ENCODE measurements around the gene SCAPER.

Gene SCAPER

DNA sequence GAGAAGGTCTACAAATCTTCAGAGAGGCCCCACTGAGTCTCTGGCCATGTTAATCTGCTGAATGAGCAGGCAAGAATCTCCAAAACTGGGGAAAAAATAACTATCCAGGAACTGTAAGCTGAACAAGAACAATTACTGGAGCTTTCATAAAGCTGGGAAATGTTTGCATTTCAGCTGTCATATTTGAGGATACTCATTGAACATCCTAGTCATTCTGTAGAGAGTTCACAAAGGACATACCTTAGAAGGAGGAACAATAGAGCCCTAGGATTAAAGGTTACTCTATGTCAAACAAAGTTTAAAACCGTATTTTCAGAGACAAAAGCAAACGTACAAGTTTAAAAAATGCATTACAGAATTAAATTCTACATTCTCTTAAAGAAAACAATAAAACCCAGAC, 257.5 kb downstream of the SCAPER start:
- no peak overlapping the region for H3K4me3 ChIP-seq (ENCODE audit: low read depth, low read length)
- TF ChIP-seq CTCF (IDR thresholded peaks at IDR 0.05; ENCODE audit: low read depth, low read length), result no peak
- in situ Hi-C loops (cut with HindIII; ENCODE audit: low sequenced_read_pairs), result no loop called here
- no peak for DNase-seq (ENCODE audit: low read depth, low spot score)

DNA sequence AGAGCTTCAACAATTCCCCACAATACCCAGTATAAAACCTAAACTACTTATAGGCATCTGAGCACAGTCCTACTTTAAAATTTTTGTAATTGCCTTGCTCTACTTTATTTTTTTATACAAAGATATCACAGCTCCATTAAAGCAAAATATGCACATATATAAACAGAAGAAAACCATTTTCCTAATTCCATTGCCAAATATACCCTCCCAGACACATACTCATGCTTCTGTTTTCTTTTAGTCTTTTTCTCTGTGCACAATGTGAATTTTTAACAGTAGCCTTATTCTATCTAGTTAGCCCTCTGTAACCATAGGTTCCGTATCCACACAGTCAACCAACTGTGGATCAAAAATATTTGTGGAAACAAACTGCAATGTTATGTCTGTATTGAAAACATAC, 260.5 kb downstream of the SCAPER start:
- no peak for TF ChIP-seq CTCF (IDR thresholded peaks at IDR 0.05; ENCODE audit: low read depth, low read length)
- in situ Hi-C loops (cut with HindIII; ENCODE audit: low sequenced_read_pairs), result no loop called here
- no peak for DNase-seq (ENCODE audit: low read depth, low spot score)

GRCh38 chr15:76642671-76643070, 262.5 kb downstream of the SCAPER start:
- peak; percentile 22 for TF ChIP-seq CTCF (IDR thresholded peaks at IDR 0.05; ENCODE audit: low read depth, low read length)
- no peak overlapping the region for H3K4me3 ChIP-seq (ENCODE audit: low read depth, low read length)
- DNase-seq (ENCODE audit: low read depth, low spot score), result no peak
- in situ Hi-C loops (cut with HindIII; ENCODE audit: low sequenced_read_pairs), result no loop called here

More for the DNA sequence above, 260.5 kb downstream of the SCAPER start:
- H3K4me3 ChIP-seq (ENCODE audit: low read depth, low read length), result no peak overlapping the region

- no peak for TF ChIP-seq CTCF (IDR thresholded peaks at IDR 0.05; ENCODE audit: low read depth, low read length)
- in situ Hi-C loops (cut with HindIII; ENCODE audit: low sequenced_read_pairs), result no loop called here
- no peak for DNase-seq (ENCODE audit: low read depth, low spot score)
- H3K4me3 ChIP-seq (ENCODE audit: low read depth, low read length), result no peak overlapping the region
These were observed 268.0 kb downstream of the SCAPER start for GRCh38 chr15:76637166-76637565.

- no peak for DNase-seq (ENCODE audit: low read depth, low spot score)
- no peak for TF ChIP-seq CTCF (IDR thresholded peaks at IDR 0.05; ENCODE audit: low read depth, low read length)
- no peak overlapping the region for H3K4me3 ChIP-seq (ENCODE audit: low read depth, low read length)
- in situ Hi-C loops (cut with HindIII; ENCODE audit: low sequenced_read_pairs), result no loop called here
These were observed 269.1 kb downstream of the SCAPER start for GRCh38 chr15:76636059-76636458.

GRCh38 chr15:76626611-76627010, 278.5 kb downstream of the SCAPER start:
- no peak overlapping the region for H3K4me3 ChIP-seq (ENCODE audit: low read depth, low read length)
- DNase-seq (ENCODE audit: low read depth, low spot score), result no peak
- TF ChIP-seq CTCF (IDR thresholded peaks at IDR 0.05; ENCODE audit: low read depth, low read length), result no peak
- in situ Hi-C loops (cut with HindIII; ENCODE audit: low sequenced_read_pairs), result no loop called here

- DNase-seq (ENCODE audit: low read depth, low spot score), result no peak
- in situ Hi-C loops (cut with HindIII; ENCODE audit: low sequenced_read_pairs), result no loop called here
- TF ChIP-seq CTCF (IDR thresholded peaks at IDR 0.05; ENCODE audit: low read depth, low read length), result no peak
- no peak overlapping the region for H3K4me3 ChIP-seq (ENCODE audit: low read depth, low read length)
These were observed 279.9 kb downstream of the SCAPER start for GRCh38 chr15:76625267-76625666.

All from astrocyte of the spinal cord (primary cell).